ENCODE measurements around the gene GTPBP1.

Gene GTPBP1

DNA sequence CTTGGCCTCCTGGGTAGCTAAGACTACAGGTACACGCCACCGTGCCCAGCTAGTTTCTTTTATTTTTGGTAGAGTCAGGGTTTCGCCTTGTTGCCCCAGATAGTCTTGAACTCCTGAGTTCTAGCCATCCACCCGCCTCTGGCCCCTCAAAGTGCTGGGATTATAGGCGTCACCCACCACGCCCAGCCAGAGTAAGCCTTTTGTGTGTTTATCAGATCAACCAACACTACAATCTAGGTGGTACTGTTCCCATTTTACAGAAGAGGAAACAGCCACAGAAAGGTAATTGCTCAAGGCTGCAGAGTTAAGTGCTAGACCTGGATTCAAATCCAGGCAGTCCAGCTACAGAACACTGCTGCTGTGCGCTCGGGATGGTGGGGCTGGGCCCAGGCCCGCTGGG is 20.8 kb upstream of the GTPBP1 start:
- no peak for DNase-seq (ENCODE audit: low read depth, low spot score)
- no peaks in the 10 kb centered on the region for H3K27me3 ChIP-seq (ENCODE audit: insufficient read depth, insufficient read length)
- H3K36me3 ChIP-seq (ENCODE audit: insufficient read depth, insufficient read length, low read length) = peaks cover 66% of the 10 kb centered on the region
- TF ChIP-seq YY1 (IDR thresholded peaks at IDR 0.05; ENCODE audit: insufficient read depth, insufficient read length) = no peak
- no peak for TF ChIP-seq SUZ12 (IDR thresholded peaks at IDR 0.05; ENCODE audit: extremely low read depth, insufficient read depth, insufficient read length)
- no peak for TF ChIP-seq ZNF274 (IDR thresholded peaks at IDR 0.05; ENCODE audit: low read depth, low read length)
- no peak overlapping the region for H3K4me3 ChIP-seq (ENCODE audit: insufficient read length, low read depth)
- no peak overlapping the region for H3K9ac ChIP-seq (ENCODE audit: insufficient read length, low read depth)
- no peaks in the 10 kb centered on the region; the same call in 1 of the 2 replicates for H3K9me3 ChIP-seq (ENCODE audit: insufficient read depth, low read length)
- peaks cover 2% of the 10 kb centered on the region for H3K4me1 ChIP-seq (ENCODE audit: insufficient read depth, insufficient read length)

DNA sequence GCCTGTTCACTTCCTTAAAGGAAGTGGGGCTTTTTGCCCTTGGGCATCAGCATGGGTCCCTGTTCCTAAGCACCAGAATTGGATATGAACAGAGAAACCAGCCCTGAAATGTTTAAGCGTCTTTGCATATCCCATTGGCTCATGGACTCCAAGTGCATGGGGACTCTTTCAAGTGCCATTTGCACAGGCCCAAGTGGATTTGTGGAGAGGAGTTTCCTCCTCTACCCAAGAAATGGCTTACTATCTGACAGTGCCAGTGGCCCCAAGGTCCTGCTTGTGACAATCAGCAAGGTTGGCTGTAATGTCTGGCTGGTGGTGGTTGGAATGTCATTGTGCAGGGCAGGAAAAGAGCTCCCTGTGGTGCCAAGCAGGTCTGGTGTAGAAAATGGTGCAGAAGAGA is 20.0 kb upstream of the GTPBP1 start:
- TF ChIP-seq ZNF274 (IDR thresholded peaks at IDR 0.05; ENCODE audit: low read depth, low read length) (no peak), SUZ12 (IDR thresholded peaks at IDR 0.05; ENCODE audit: extremely low read depth, insufficient read depth, insufficient read length) (no peak), YY1 (IDR thresholded peaks at IDR 0.05; ENCODE audit: insufficient read depth, insufficient read length) (no peak)
- peaks cover 2% of the 10 kb centered on the region for H3K4me1 ChIP-seq (ENCODE audit: insufficient read depth, insufficient read length)
- no peaks in the 10 kb centered on the region for H3K27me3 ChIP-seq (ENCODE audit: insufficient read depth, insufficient read length)
- H3K36me3 ChIP-seq (ENCODE audit: insufficient read depth, insufficient read length, low read length) = peaks cover 70% of the 10 kb centered on the region
- no peak overlapping the region for H3K9ac ChIP-seq (ENCODE audit: insufficient read length, low read depth)
- H3K4me3 ChIP-seq (ENCODE audit: insufficient read length, low read depth) = no peak overlapping the region
- no peak for DNase-seq (ENCODE audit: low read depth, low spot score)
- H3K9me3 ChIP-seq (ENCODE audit: insufficient read depth, low read length) = no peaks in the 10 kb centered on the region; the same call in 1 of the 2 replicates

- Histone ChIP-seq H3K9me3 (ENCODE audit: insufficient read depth, low read length) (no peaks in the 10 kb centered on the region), H3K4me3 (ENCODE audit: insufficient read length, low read depth) (no peak overlapping the region), H3K4me1 (ENCODE audit: insufficient read depth, insufficient read length) (no peaks in the 10 kb centered on the region), H3K27me3 (ENCODE audit: insufficient read depth, insufficient read length) (no peaks in the 10 kb centered on the region), H3K9ac (ENCODE audit: insufficient read length, low read depth) (no peak overlapping the region), H3K36me3 (ENCODE audit: insufficient read depth, insufficient read length, low read length) (peaks cover 76% of the 10 kb centered on the region)
- TF ChIP-seq YY1 (IDR thresholded peaks at IDR 0.05; ENCODE audit: insufficient read depth, insufficient read length) (no peak), ZNF274 (IDR thresholded peaks at IDR 0.05; ENCODE audit: low read depth, low read length) (no peak), SUZ12 (IDR thresholded peaks at IDR 0.05; ENCODE audit: extremely low read depth, insufficient read depth, insufficient read length) (no peak)
- DNase-seq (ENCODE audit: low read depth, low spot score) = no peak
Observed at GRCh38 chr22:38689651-38690050, 16.1 kb upstream of the GTPBP1 start.

DNA sequence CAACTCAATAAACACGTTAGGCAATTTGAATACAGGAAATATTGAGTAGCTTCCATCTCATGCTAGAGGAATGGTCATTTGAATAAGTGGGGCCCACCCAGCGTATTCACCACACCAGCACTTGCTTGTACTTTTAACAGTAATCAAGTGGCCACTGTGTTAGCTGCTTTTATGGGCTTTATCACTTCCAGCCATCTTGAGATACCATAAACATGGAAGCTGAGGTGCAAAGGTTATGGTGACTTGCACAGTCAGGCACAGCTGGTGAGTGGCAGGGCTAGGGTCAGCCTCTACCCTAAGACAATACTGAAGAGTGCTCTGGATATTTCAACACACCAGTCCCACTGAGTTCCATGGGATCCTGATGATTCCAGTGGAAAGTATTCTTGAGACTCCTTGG is 11.7 kb upstream of the GTPBP1 start:
- TF ChIP-seq ZNF274 (IDR thresholded peaks at IDR 0.05; ENCODE audit: low read depth, low read length) (no peak), YY1 (IDR thresholded peaks at IDR 0.05; ENCODE audit: insufficient read depth, insufficient read length) (no peak), SUZ12 (IDR thresholded peaks at IDR 0.05; ENCODE audit: extremely low read depth, insufficient read depth, insufficient read length) (no peak)
- no peaks in the 10 kb centered on the region for H3K4me1 ChIP-seq (ENCODE audit: insufficient read depth, insufficient read length)
- no peak for DNase-seq (ENCODE audit: low read depth, low spot score)
- H3K9me3 ChIP-seq (ENCODE audit: insufficient read depth, low read length) = no peaks in the 10 kb centered on the region
- H3K36me3 ChIP-seq (ENCODE audit: insufficient read depth, insufficient read length, low read length) = peaks cover 55% of the 10 kb centered on the region
- no peak overlapping the region for H3K9ac ChIP-seq (ENCODE audit: insufficient read length, low read depth)
- no peaks in the 10 kb centered on the region for H3K27me3 ChIP-seq (ENCODE audit: insufficient read depth, insufficient read length)
- H3K4me3 ChIP-seq (ENCODE audit: insufficient read length, low read depth) = no peak overlapping the region

- Histone ChIP-seq H3K36me3 (ENCODE audit: insufficient read depth, insufficient read length, low read length) (peaks cover 55% of the 10 kb centered on the region), H3K9ac (ENCODE audit: insufficient read length, low read depth) (no peak overlapping the region), H3K4me1 (ENCODE audit: insufficient read depth, insufficient read length) (peaks cover 2% of the 10 kb centered on the region), H3K4me3 (ENCODE audit: insufficient read length, low read depth) (no peak overlapping the region), H3K27me3 (ENCODE audit: insufficient read depth, insufficient read length) (no peaks in the 10 kb centered on the region), H3K9me3 (ENCODE audit: insufficient read depth, low read length) (no peaks in the 10 kb centered on the region)
- no peak for TF ChIP-seq ZNF274 (IDR thresholded peaks at IDR 0.05; ENCODE audit: low read depth, low read length)
- DNase-seq (ENCODE audit: low read depth, low spot score) = no peak
Observed at GRCh38 chr22:38694940-38695339, 10.8 kb upstream of the GTPBP1 start.

DNA sequence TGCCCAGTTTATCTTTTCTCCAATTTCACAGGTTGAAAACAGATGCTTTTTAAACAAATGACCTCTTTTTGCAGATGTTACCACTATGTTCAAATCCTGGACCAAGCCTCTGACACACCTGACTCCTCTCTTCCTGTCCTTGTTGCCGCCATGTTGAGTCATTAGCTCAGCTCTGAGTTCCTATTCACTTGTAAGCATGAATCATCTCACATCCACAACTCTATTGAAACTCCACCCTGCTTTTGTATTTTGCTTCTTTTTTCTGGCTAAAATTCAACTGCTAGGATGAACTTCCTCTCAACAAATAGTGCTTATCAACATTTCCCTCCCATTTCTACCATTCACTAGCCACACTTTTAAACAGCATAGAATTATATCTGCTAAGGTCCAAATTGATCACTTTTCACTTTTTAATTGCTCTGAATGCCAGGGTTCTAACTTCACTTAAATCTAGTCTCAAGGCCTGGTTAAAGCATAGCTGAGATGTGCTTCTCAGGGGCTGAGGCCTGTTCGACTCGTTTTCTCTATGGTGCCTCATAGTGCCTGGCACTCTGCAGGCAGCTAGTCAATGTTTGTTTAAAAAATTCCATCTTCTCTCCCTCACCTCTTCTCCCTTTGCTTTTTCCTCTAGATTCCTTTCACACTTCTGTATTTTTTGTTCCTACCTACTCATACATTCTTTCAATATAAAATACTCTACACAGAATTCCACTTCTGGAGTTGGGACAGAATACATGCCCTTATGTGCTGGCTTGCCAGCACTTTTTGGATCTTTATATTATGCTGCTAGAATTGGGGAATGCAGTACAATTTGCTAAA is 8.9 kb upstream of the GTPBP1 start:
- H3K36me3 ChIP-seq (ENCODE audit: insufficient read depth, insufficient read length, low read length) = peaks cover 46% of the 10 kb centered on the region
- H3K4me3 ChIP-seq (ENCODE audit: insufficient read length, low read depth) = no peak overlapping the region
- H3K27me3 ChIP-seq (ENCODE audit: insufficient read depth, insufficient read length) = no peaks in the 10 kb centered on the region
- H3K9me3 ChIP-seq (ENCODE audit: insufficient read depth, low read length) = no peaks in the 10 kb centered on the region
- TF ChIP-seq YY1 (IDR thresholded peaks at IDR 0.05; ENCODE audit: insufficient read depth, insufficient read length) (no peak), SUZ12 (IDR thresholded peaks at IDR 0.05; ENCODE audit: extremely low read depth, insufficient read depth, insufficient read length) (no peak), ZNF274 (IDR thresholded peaks at IDR 0.05; ENCODE audit: low read depth, low read length) (no peak)
- no peak overlapping the region for H3K9ac ChIP-seq (ENCODE audit: insufficient read length, low read depth)
- DNase-seq (ENCODE audit: low read depth, low spot score) = no peak
- peaks cover 2% of the 10 kb centered on the region for H3K4me1 ChIP-seq (ENCODE audit: insufficient read depth, insufficient read length)

DNA sequence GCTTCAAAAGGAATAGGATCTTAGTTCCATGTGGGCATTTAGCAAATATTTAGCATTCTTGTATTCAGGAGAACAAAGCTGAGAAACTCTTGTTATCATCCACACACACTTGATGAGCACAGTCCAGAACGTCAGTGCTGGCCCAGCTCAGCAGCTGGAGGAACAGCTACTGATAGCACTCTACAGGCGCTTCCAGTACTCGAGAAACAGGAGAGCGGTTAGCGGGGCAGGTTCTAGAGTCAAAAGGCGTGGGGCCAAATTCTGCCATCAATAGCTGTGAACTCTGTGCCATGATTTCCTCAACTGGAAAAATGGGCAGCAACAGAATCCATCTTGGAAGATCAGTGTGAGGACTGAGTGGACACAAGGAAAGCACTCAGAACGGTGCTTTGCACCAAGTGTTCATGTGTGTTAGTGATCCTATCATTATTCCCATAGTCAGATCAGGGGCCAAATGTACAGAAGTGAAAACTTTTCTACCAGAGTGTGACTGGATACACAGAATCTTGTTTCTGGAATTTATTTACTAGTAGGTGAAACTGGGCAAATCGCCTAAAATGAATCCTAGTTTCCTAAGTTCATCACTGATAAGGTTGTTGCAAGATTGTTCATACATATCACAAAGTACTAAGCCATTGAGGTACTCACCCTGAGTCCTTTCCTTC is 8.2 kb upstream of the GTPBP1 start:
- H3K27me3 ChIP-seq (ENCODE audit: insufficient read depth, insufficient read length) = no peaks in the 10 kb centered on the region
- TF ChIP-seq SUZ12 (IDR thresholded peaks at IDR 0.05; ENCODE audit: extremely low read depth, insufficient read depth, insufficient read length) = no peak
- no peak for TF ChIP-seq YY1 (IDR thresholded peaks at IDR 0.05; ENCODE audit: insufficient read depth, insufficient read length)
- no peak overlapping the region for H3K9ac ChIP-seq (ENCODE audit: insufficient read length, low read depth)
- no peaks in the 10 kb centered on the region for H3K9me3 ChIP-seq (ENCODE audit: insufficient read depth, low read length)
- no peak overlapping the region for H3K4me3 ChIP-seq (ENCODE audit: insufficient read length, low read depth)
- no peak for DNase-seq (ENCODE audit: low read depth, low spot score)
- H3K4me1 ChIP-seq (ENCODE audit: insufficient read depth, insufficient read length) = peaks cover 3% of the 10 kb centered on the region
- H3K36me3 ChIP-seq (ENCODE audit: insufficient read depth, insufficient read length, low read length) = peaks cover 41% of the 10 kb centered on the region
